ENCODE results near the gene ADPRHL1. TPM values are rescaled to one million over a fixed set of nuclear protein-coding genes. Genes with fewer than 3 reads are reported as not detected.

The ADPRHL1 gene
- total RNA-seq, 1 experiment from 2014 or later = 3.3 TPM

Other genes with a start within 250 kb of the ADPRHL1 start
- gene PCID2, start 244.8 kb downstream of the ADPRHL1 start, total RNA-seq (2014; rRNA removed; shearing (Covaris generic)) = 89.6 and 103 TPM in 2 replicates
- gene CUL4A, start 243.9 kb downstream of the ADPRHL1 start, total RNA-seq (2014; rRNA removed; shearing (Covaris generic)) = 154 and 194 TPM in 2 replicates
- 199 and 207 TPM in 2 replicates for gene LAMP1, start 156.2 kb downstream of the ADPRHL1 start, total RNA-seq (2014; rRNA removed; shearing (Covaris generic))
- 26.5 and 28.6 TPM in 2 replicates for gene GRTP1, start 89.4 kb downstream of the ADPRHL1 start, total RNA-seq (2014; rRNA removed; shearing (Covaris generic))
- 6.3 and 12.7 TPM in 2 replicates for gene DCUN1D2, start 37.2 kb upstream of the ADPRHL1 start, total RNA-seq (2014; rRNA removed; shearing (Covaris generic))
- 23.0 and 39.4 TPM in 2 replicates for gene TFDP1, start 131.3 kb upstream of the ADPRHL1 start, total RNA-seq (2014; rRNA removed; shearing (Covaris generic))
- not detected in 2 replicates for gene ATP4B, start 204.7 kb upstream of the ADPRHL1 start, total RNA-seq (2014; rRNA removed; shearing (Covaris generic))
- gene GRK1, start 213.7 kb upstream of the ADPRHL1 start, total RNA-seq (2014; rRNA removed; shearing (Covaris generic)) = 0.07 TPM in 1 of 2 replicates, not detected in the other

Data from G401 (cell line).